GM18907 (cell line): Measurements from ENCODE around the gene CRYGS.
"Not testable (repeated sequence)": the region's sequence is repeated elsewhere in the genome, so short reads cannot be mapped to it uniquely, and the experiment has no call there.

Experiments used
- ATAC-seq: cut with Tn5 transposase; IDR thresholded peaks from one replicate; pipeline ENCODE4 v1.9.1; 2021; ENCODE audit warnings: mild to moderate bottlenecking, moderate library complexity; ENCODE audit not compliant: unreplicated experiment

The CRYGS gene

GRCh38 chr3:186564586-186564985 is 20.4 kb upstream of the CRYGS start:
- no peak for ATAC-seq

GRCh38 chr3:186552408-186553031 is 8.3 kb upstream of the CRYGS start:
- no peak for ATAC-seq

DNA sequence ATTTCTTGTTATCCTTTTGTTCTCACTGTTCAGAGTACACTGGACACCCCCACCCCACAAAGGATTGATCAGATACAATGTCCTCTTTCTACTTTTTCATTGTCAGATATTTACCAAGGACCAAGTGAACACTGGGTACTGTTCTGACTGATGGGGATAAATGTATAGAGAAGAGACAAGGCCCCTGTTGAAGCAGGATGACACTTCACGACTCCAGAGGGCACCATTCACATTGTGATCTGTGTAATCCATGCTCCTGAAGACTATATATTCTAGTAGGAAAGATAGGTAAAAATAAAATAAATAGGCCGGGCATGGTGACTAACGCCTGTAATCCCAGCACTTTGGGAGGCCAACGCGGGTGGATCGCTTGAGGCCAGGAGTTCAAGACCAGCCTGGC is 7.2 kb upstream of the CRYGS start:
- no peak for ATAC-seq

DNA sequence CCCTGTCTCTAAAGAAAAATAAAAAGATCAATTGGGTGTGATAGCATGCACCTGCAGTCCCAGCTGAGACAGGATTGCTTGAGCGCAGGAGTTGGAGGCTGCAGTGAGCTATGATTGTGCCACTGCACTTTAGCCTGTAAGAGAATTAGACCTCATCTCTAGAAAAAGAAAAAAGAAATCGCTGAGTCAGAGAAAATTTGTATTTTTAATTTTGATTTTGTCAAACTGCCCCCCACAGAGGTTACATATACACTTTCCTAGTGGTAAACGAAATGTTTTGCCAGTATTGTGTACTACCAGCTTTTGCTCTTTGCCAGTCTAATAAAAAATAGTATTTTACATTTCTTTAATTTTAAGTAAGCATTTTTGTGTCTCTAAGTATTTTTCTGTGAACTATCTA is 5.3 kb upstream of the CRYGS start:
- no peak for ATAC-seq

GRCh38 chr3:186540835-186541226 is 3.3 kb downstream of the CRYGS start:
- no peak for ATAC-seq

DNA sequence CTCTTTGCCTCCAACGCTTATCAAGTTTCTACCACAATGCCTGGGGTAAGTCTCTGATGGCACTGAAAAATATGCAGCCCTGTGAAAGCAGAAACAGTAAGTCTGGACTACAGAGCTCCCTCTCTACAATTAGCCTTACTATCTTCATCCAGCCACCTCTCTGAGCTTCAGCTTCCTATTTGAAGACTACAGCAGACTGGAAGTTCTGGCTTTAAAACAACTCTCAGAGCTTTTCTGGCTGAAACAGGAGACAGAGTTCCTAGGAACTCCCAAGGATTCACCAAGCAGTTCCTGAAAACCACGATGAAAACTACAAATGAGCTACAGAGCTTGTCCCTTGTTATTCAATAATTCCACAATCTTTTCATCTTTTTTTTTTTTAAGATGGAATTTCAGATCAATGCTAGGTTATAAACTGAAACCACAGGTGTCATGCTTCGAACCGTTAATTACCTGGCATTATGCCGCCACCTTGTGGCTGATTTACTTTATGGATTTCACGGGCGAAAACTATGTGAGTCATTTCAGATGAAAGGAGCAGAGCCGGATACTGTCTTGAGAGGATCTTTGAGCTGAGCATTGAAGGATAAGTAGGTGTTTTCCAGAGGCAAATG is 3.9 kb downstream of the CRYGS start:
- peak; percentile 66 for ATAC-seq

- no peak for ATAC-seq
Measured at GRCh38 chr3:186538779-186539178, 5.4 kb downstream of the CRYGS start.

GRCh38 chr3:186536883-186537844 is 7.0 kb downstream of the CRYGS start:
- ATAC-seq = no peak

DNA sequence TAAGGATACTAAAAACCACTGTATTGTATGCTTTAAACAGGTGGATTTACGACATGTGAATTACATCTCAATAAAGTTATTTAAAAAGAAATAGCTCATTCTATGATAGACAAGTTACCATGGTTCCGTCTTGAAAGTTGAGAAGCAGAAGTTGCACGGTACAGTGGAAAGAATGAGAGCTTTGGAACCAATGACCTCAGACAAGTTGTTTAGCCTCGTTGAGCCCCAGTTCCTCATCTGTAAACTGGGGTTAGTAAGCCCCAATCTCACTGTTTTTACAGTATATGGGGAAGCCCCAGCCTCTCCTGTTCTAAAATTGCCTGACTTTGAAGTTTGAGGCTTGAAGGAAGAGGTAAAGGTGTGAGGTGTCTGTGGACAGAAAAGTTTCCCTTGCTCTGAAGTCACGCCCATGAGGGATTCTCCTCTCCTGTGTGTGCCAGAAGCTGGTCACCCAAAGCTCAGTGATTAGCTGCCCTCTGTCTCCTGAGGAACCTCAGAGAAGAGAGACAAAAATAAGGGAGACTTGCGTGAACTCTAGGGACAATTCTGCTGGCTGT is 10.0 kb downstream of the CRYGS start:
- ATAC-seq = peak; percentile 82

- peak; percentile 68 for ATAC-seq
Measured at GRCh38 chr3:186532598-186533072, 11.5 kb downstream of the CRYGS start.

DNA sequence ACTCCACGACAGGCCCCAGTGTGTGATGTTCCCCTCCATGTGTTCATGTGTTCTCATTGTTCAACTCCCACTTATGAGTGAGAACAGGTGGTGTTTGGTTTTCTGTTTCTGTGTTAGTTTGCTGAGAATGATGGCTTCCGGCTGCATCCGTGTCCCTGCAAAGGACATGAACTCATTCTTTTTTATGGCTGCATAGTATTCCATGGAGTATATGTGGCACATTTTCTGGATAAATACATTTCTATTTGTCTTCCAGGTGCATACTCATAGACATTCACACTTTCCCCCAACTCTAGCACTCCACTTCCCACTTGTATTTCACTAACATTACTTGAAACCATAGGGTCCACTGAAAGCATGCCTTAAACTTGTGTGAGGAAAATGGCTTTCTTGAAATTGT is 12.5 kb downstream of the CRYGS start:
- not testable (repeated sequence) for ATAC-seq

- ATAC-seq = no peak
Measured at GRCh38 chr3:186530415-186530814, 13.8 kb downstream of the CRYGS start.

DNA sequence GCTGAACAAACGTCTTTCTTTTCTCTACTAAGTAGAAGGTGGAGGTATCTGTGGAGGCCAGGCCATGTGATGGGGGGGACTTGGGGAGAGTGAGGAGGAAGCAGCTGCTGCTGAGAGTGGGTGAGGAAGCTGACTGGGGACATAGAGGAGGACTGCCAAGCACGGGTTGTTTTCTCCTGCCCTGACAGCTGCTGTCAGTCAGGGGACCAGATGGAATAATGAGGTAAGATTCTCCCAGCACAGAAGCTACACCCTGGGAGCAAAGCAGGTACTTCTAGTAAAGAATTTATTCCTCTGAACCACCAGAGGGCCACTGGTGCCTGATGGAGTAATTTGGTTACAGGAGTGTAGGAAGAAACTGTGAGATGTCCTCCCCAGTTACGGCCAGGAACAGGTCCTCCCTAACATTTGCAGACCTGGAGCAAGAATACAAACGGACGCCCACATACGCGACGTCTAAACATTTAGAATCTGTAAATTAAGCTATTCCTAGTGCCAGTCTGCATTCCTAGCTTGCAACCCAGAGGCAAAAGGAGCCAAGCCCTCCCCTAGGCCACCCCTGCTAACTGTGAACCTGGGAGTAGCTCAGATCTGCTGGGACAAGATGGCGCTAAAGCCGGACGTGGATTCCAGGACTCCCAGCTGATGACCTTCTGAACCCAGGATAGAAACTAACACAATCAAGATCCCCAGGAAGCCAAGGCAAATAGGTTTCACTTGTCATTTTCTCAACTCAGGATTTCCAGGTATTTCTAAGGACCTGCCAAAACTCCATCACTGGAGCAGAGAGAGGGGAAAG is 14.8 kb downstream of the CRYGS start:
- no peak for ATAC-seq

DNA sequence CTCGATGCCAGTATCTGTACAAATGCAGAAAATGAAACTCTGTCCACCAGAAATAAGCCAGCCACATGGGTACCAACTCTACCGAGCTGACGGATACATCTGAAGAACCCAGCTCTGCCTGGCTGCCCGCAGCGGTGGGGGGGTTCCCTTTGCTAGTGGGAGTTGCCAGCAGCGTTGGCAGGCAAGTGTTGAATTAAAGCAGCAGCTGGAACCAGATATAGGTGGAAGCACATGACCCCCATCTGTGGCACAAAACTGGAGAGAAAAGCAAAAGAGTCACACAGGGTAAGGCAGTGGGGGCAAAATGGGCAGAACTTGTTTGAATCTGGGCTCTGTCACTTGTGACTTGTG is 17.9 kb downstream of the CRYGS start:
- ATAC-seq = peak; percentile 50

- ATAC-seq = peak; percentile 23
Measured at GRCh38 chr3:186525369-186526255, 18.6 kb downstream of the CRYGS start.

GRCh38 chr3:186524616-186525015 is 19.6 kb downstream of the CRYGS start:
- ATAC-seq = no peak

GRCh38 chr3:186523434-186523833 is 20.7 kb downstream of the CRYGS start:
- no peak for ATAC-seq

GRCh38 chr3:186523022-186523421 is 21.2 kb downstream of the CRYGS start:
- no peak for ATAC-seq

- peak; percentile 56 for ATAC-seq
Measured at GRCh38 chr3:186520957-186521842, 23.0 kb downstream of the CRYGS start.
